Gastrocnemius medialis (tissue), 4 donors: Measurements from ENCODE around the gene USP32. TPM values are rescaled to one million over a fixed set of nuclear protein-coding genes. Genes with fewer than 3 reads are reported as not detected.

ENCODE experiments used
- ATAC-seq, 2 donors: fragments of 150-250 bp; one replicate each; pipeline ENCODE4 v1.9.1; 2016
- DNase-seq, 2 donors: peaks; one replicate each; pipeline ENCODE4 v3.0.0-alpha.2; 2019
- H3K27ac ChIP-seq, 4 donors: fragments of 200-600 bp; sonication (generic); 1 replicate in 1 of 4; 2 replicates in 3 of 4; pipeline ENCODE4 v1.5.1; 2016 to 2018; ENCODE audit warnings: mild to moderate bottlenecking in 2 of 4, moderate library complexity in 1 of 4
- H3K27me3 ChIP-seq, 3 donors: fragments of 200-600 bp; sonication (generic) in 2 of 3; 1 replicate in 1 of 3; 2 replicates in 2 of 3; pipeline versions ENCODE4 v1.5.1 to v1.6.0; 2016 to 2019; ENCODE audit warnings: mild to moderate bottlenecking in 1 of 3, moderate library complexity in 1 of 3
- H3K36me3 ChIP-seq, 2 donors: fragments of 200-600 bp; sonication (generic) in 1 of 2; one replicate each; pipeline ENCODE4 v1.5.1; 2017 to 2018
- H3K4me1 ChIP-seq, 2 donors: fragments of 200-600 bp; sonication (generic) in 1 of 2; one replicate each; pipeline ENCODE4 v1.5.1; 2016 to 2017; ENCODE audit warnings: mild to moderate bottlenecking in 2 of 2
- H3K4me3 ChIP-seq, 4 donors: fragments of 200-600 bp; sonication (generic) in 3 of 4; 1 replicate in 1 of 4; 2 replicates in 3 of 4; pipeline ENCODE4 v1.5.1; 2016 to 2019; ENCODE audit warnings: mild to moderate bottlenecking in 2 of 4
- H3K9me3 ChIP-seq, 3 donors: fragments of 200-600 bp; sonication (generic) in 2 of 3; 1 replicate in 1 of 3; 2 replicates in 2 of 3; pipeline ENCODE4 v1.5.1; 2016 to 2019
- POLR2A ChIP-seq, 2 donors: fragments of 450-650 bp; IDR thresholded peaks; one replicate each; pipeline ENCODE4 v1.6.1; 2017; ENCODE audit warnings: antibody characterized with exemption in 2 of 2, mild to moderate bottlenecking in 2 of 2, moderate library complexity in 2 of 2
- in situ Hi-C, 4 donors: fragments of 200-750 bp; cut with MboI; loops; one replicate each; pipeline versions ENCODE4 v1.15.0 to v1.8.0; 2017; ENCODE audit warnings: low sequenced_read_pairs in 4 of 4
- intact Hi-C: fragments of 100-400 bp; cut with DNase I; formaldehyde crosslinking; loops from one replicate; pipeline ENCODE4 v1.15.1; 2023; ENCODE audit warnings: low total_unique reads
- total RNA-seq, 4 donors: library from RNA; depleted of rRNA; stranded (reverse); fragments of >200 nt; gene quantifications; one replicate each; pipeline versions ENCODE4 v1.1.0 to v1.2.3, GENCODE V29; 2016
- TF ChIP-seq, protein P1 (sequence below), 5 experiments: fragments of 450-650 bp in 3 of 5; fragments of 200-600 bp in 2 of 5; sonication (generic) in 2 of 5; IDR thresholded peaks in 4 of 5; conservative IDR thresholded peaks in 1 of 5; 1 replicate in 4 of 5; 2 replicates in 1 of 5; pipeline ENCODE4 v1.5.1; 2016 to 2019; ENCODE audit warnings: antibody characterized with exemption in 5 of 5, mild to moderate bottlenecking in 3 of 5, moderate library complexity in 3 of 5

USP32 gene
- total RNA-seq, 4 donors from 2014 or later, result 44.4 to 83.2 (median 52.5) TPM

DNA sequence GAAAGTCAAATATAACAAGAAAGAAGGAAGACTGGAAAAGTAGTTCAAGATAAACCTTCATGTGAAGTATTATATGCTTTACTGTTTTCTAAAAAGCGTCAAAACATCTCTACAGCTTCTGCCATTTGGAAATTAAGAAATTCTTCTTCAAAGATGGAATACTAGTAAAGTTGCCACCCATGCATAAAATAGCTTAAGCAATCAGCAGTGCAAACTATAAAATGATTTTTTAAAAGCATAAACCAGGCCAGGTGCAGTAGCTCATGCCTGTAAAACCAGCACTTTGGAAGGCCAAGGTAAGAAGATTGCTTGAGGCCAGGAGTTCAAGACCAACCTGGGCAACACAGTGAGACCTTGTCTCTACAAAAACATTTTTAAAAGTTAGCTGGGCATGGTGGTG, 68.2 kb downstream of the USP32 start:
- DNase-seq (no peak), ATAC-seq (no peak)
- no peak overlapping the region for H3K27ac ChIP-seq
- peaks cover 0 to 2% of the 10 kb centered on the region in 2 donors for H3K36me3 ChIP-seq
- intact Hi-C loops (no loop called here), in situ Hi-C loops (loop anchor here in 1 of 4 donors (25.0 kb wide), 1 partner anchor 89 kb away; the partner anchor contains the start of gene CHCT1)
- TF ChIP-seq, protein P1, sequence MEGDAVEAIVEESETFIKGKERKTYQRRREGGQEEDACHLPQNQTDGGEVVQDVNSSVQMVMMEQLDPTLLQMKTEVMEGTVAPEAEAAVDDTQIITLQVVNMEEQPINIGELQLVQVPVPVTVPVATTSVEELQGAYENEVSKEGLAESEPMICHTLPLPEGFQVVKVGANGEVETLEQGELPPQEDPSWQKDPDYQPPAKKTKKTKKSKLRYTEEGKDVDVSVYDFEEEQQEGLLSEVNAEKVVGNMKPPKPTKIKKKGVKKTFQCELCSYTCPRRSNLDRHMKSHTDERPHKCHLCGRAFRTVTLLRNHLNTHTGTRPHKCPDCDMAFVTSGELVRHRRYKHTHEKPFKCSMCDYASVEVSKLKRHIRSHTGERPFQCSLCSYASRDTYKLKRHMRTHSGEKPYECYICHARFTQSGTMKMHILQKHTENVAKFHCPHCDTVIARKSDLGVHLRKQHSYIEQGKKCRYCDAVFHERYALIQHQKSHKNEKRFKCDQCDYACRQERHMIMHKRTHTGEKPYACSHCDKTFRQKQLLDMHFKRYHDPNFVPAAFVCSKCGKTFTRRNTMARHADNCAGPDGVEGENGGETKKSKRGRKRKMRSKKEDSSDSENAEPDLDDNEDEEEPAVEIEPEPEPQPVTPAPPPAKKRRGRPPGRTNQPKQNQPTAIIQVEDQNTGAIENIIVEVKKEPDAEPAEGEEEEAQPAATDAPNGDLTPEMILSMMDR (IDR thresholded peaks at IDR 0.05 in 4 of 5, conservative IDR thresholded peaks at IDR 0.05 in 1 of 5), result no peak
- TF ChIP-seq POLR2A (IDR thresholded peaks at IDR 0.05), result no peak
- H3K4me3 ChIP-seq, result no peak overlapping the region
- H3K4me1 ChIP-seq, result peaks cover 24 to 29% of the 10 kb centered on the region in 2 donors
- no peaks in the 10 kb centered on the region for H3K27me3 ChIP-seq
- H3K9me3 ChIP-seq, result no peaks in the 10 kb centered on the region

DNA sequence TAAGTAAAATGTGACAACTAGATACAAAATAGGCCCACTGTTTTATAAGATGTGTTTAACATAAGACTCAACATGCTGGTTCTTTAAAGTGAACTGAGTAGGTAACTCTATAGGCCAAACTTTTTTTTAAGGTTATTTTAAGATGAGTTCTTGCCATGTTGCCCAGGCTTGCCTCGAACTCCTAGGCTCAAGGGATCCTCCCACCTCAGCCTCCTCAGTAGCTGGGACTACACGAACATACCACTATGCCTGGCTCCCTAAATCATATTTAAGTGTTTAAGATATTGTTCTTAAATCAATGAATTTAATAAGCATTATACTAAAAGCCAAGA, 69.9 kb downstream of the USP32 start:
- DNase-seq, result no peak
- H3K27me3 ChIP-seq, result no peaks in the 10 kb centered on the region
- no peak for ATAC-seq
- no peak overlapping the region for H3K4me3 ChIP-seq
- no peaks in the 10 kb centered on the region for H3K9me3 ChIP-seq
- TF ChIP-seq POLR2A (IDR thresholded peaks at IDR 0.05), result no peak
- TF ChIP-seq, protein P1 (IDR thresholded peaks at IDR 0.05 in 4 of 5, conservative IDR thresholded peaks at IDR 0.05 in 1 of 5), result no peak
- H3K36me3 ChIP-seq, result no peaks in the 10 kb centered on the region
- no peak overlapping the region for H3K27ac ChIP-seq
- in situ Hi-C loops (loop anchor here in 1 of 4 donors (25.0 kb wide), 1 partner anchor 90 kb away; the partner anchor contains the start of gene CHCT1), intact Hi-C loops (no loop called here)
- H3K4me1 ChIP-seq, result peaks cover 24 to 29% of the 10 kb centered on the region in 2 donors

DNA sequence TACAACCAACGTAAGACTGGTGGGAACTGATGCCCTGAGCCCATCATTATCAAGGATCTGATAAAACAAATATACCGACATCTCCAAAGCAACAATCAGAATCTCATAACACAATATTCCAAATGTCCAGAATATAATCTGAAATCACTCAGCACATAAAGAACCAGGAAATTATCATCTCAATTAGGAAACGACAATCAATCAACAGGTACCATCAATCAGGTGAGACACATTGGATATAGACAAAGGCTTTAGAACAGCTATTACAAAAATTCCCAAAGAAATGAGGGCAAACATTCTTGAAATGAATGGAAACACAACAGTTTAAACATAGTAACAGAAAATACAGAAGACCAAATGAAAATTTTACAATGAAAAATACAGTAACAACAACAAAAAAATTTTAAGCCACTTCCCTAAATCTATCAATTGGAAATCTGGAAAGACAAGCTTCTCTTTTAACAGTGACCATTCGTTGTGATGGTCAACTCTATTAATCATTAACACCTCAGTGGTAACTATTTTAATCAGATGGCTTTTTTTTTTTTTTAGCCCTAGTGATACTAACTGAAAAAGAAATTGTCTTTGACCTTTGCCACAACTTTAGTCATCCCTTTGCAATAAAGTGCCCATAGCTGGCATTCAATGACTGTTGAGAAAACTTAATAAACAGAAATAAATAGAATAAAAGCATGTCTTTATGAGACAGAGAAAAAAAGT, 70.4 kb downstream of the USP32 start:
- Histone ChIP-seq H3K9me3 (no peaks in the 10 kb centered on the region), H3K4me1 (peaks cover 19 to 28% of the 10 kb centered on the region in 2 donors), H3K27me3 (no peaks in the 10 kb centered on the region), H3K27ac (no peak overlapping the region), H3K4me3 (no peak overlapping the region), H3K36me3 (no peaks in the 10 kb centered on the region)
- no peak for ATAC-seq
- DNase-seq, result no peak
- TF ChIP-seq POLR2A (IDR thresholded peaks at IDR 0.05), result no peak
- TF ChIP-seq, protein P1 (IDR thresholded peaks at IDR 0.05 in 4 of 5, conservative IDR thresholded peaks at IDR 0.05 in 1 of 5), result no peak
- intact Hi-C loops (no loop called here), in situ Hi-C loops (loop anchor here in 1 of 4 donors (25.0 kb wide), 1 partner anchor 91 kb away; the partner anchor contains the start of gene CHCT1)

DNA sequence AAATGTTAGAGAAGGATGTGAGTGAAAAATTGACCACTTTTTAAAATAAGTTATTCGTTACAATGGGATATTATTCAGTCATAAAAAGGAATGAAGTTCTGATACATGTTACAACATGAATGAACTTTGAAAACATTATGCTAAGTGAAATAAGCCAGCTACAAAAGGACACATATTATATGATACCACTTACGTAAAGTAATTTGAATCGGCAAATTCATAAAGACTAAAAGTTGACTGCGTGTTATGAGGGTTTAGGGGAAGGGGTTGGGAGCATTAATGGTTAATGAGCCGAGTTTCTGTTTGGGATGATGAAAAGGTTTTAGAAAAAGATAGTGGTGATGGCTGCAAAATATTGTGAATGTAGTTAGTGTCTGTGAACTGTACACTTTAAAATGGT, 73.1 kb downstream of the USP32 start:
- Histone ChIP-seq H3K36me3 (no peaks in the 10 kb centered on the region), H3K27me3 (no peaks in the 10 kb centered on the region), H3K9me3 (no peaks in the 10 kb centered on the region), H3K27ac (no peak overlapping the region), H3K4me1 (peaks cover 14 to 15% of the 10 kb centered on the region in 2 donors), H3K4me3 (no peak overlapping the region)
- in situ Hi-C loops (loop anchor here in 1 of 4 donors (25.0 kb wide), 1 partner anchor 93 kb away; the partner anchor contains the start of gene CHCT1), intact Hi-C loops (loop anchor here (5.0 kb wide), 1 partner anchor 38 kb away; no protein-coding TSS in a partner anchor)
- no peak for ATAC-seq
- TF ChIP-seq, protein P1 (IDR thresholded peaks at IDR 0.05 in 4 of 5, conservative IDR thresholded peaks at IDR 0.05 in 1 of 5), result no peak
- TF ChIP-seq POLR2A (IDR thresholded peaks at IDR 0.05), result no peak
- DNase-seq, result no peak
